ENCODE results near the gene CDH4. TPM values are rescaled to one million over a fixed set of nuclear protein-coding genes. Genes with fewer than 3 reads are reported as not detected.

Gene CDH4
- total RNA-seq, 1 donor from 2014 or later: 2.9 TPM

- H3K27ac ChIP-seq: no peak overlapping the region
Measured at GRCh38 chr20:61765871-61766654, 514.0 kb downstream of the CDH4 start.

GRCh38 chr20:61766921-61767610 lies 515.0 kb downstream of the CDH4 start:
- Histone ChIP-seq H3F3A (ENCODE audit: low read depth) (no peaks in the 10 kb centered on the region), H3K4me2 (no peak overlapping the region), H2AFZ (replicated peaks) (no peak overlapping the region), H3K4me1 (no peaks in the 10 kb centered on the region), H3K36me3 (no peaks in the 10 kb centered on the region), H3K27me3 (peaks cover 10% of the 10 kb centered on the region), H4K20me1 (ENCODE audit: low read depth) (no peaks in the 10 kb centered on the region), H3K4me3 (no peak overlapping the region), H3K27ac (no peak overlapping the region), H3K79me2 (ENCODE audit: low read depth) (no peaks in the 10 kb centered on the region), H3K9me3 (ENCODE audit: low read depth) (no peaks in the 10 kb centered on the region), H3K9ac (no peak overlapping the region)
- H3K9me3 Mint-ChIP-seq: no peaks in the 10 kb centered on the region
- no peak overlapping the region for H3K27ac Mint-ChIP-seq
- H3K4me3 Mint-ChIP-seq: no peak overlapping the region
- TF ChIP-seq EZH2phosphoT487 (IDR thresholded peaks at IDR 0.05): no peak
- TF ChIP-seq CTCF (IDR thresholded peaks at IDR 0.05): no peak
- TF ChIP-seq EZH2 (IDR thresholded peaks at IDR 0.05): no peak
- no peaks in the 10 kb centered on the region for H3K36me3 Mint-ChIP-seq
- peaks cover 7% of the 10 kb centered on the region for H3K4me1 Mint-ChIP-seq
- no peak for DNase-seq (ENCODE audit: low spot score)
- peaks cover 2% of the 10 kb centered on the region for H3K27me3 Mint-ChIP-seq (ENCODE audit: insufficient read depth, low read depth)

More at GRCh38 chr20:61765871-61766654, 514.0 kb downstream of the CDH4 start:
- Histone ChIP-seq H3K9me3 (ENCODE audit: low read depth) (no peaks in the 10 kb centered on the region), H3K79me2 (ENCODE audit: low read depth) (no peaks in the 10 kb centered on the region), H3K36me3 (no peaks in the 10 kb centered on the region), H3F3A (ENCODE audit: low read depth) (no peaks in the 10 kb centered on the region), H3K4me1 (no peaks in the 10 kb centered on the region), H3K9ac (no peak overlapping the region), H3K27me3 (peaks cover 10% of the 10 kb centered on the region), H3K4me3 (no peak overlapping the region), H3K4me2 (no peak overlapping the region), H4K20me1 (ENCODE audit: low read depth) (no peaks in the 10 kb centered on the region), H2AFZ (replicated peaks) (no peak overlapping the region)
- H3K27ac Mint-ChIP-seq: peak overlapping the region; percentile 96
- peaks cover 2% of the 10 kb centered on the region for H3K4me1 Mint-ChIP-seq
- no peak for TF ChIP-seq EZH2 (IDR thresholded peaks at IDR 0.05)
- TF ChIP-seq CTCF (IDR thresholded peaks at IDR 0.05): no peak
- TF ChIP-seq EZH2phosphoT487 (IDR thresholded peaks at IDR 0.05): no peak
- peak; percentile 23 for DNase-seq (ENCODE audit: low spot score)
- H3K9me3 Mint-ChIP-seq: no peaks in the 10 kb centered on the region
- H3K36me3 Mint-ChIP-seq: no peaks in the 10 kb centered on the region
- H3K27me3 Mint-ChIP-seq (ENCODE audit: insufficient read depth, low read depth): peaks cover 2% of the 10 kb centered on the region
- no peak overlapping the region for H3K4me3 Mint-ChIP-seq

- Mint-ChIP-seq H3K36me3 (no peaks in the 10 kb centered on the region), H3K4me1 (peaks cover 9% of the 10 kb centered on the region)
- H3K79me2 ChIP-seq (ENCODE audit: low read depth): no peaks in the 10 kb centered on the region
Measured at GRCh38 chr20:61767761-61768494, 515.9 kb downstream of the CDH4 start.

More at GRCh38 chr20:61767761-61768494, 515.9 kb downstream of the CDH4 start:
- Histone ChIP-seq H3K9ac (no peak overlapping the region), H3K36me3 (no peaks in the 10 kb centered on the region), H3K9me3 (ENCODE audit: low read depth) (no peaks in the 10 kb centered on the region), H3K4me2 (no peak overlapping the region), H2AFZ (replicated peaks) (no peak overlapping the region), H3K27me3 (peaks cover 10% of the 10 kb centered on the region), H4K20me1 (ENCODE audit: low read depth) (no peaks in the 10 kb centered on the region), H3F3A (ENCODE audit: low read depth) (no peaks in the 10 kb centered on the region), H3K27ac (no peak overlapping the region), H3K4me3 (no peak overlapping the region), H3K4me1 (no peaks in the 10 kb centered on the region)
- DNase-seq (ENCODE audit: low spot score): no peak
- H3K27ac Mint-ChIP-seq: no peak overlapping the region
- H3K27me3 Mint-ChIP-seq (ENCODE audit: insufficient read depth, low read depth): peaks cover 2% of the 10 kb centered on the region
- no peak overlapping the region for H3K4me3 Mint-ChIP-seq
- no peaks in the 10 kb centered on the region for H3K9me3 Mint-ChIP-seq
- TF ChIP-seq EZH2phosphoT487 (IDR thresholded peaks at IDR 0.05) (no peak), CTCF (IDR thresholded peaks at IDR 0.05) (no peak), EZH2 (IDR thresholded peaks at IDR 0.05) (no peak)

Data from neural progenitor cell (in vitro differentiated cells).